ENCODE measurements around the gene PRKACG. TPM values are rescaled to one million over a fixed set of nuclear protein-coding genes. Genes with fewer than 3 reads are reported as not detected.
A peak's percentile ranks its signal among the peaks of the same experiment; 100 is the strongest.

PRKACG gene
- total and polyA plus RNA-seq, 2 experiments from 2014 or later = not detected

GRCh38 chr9:69046723-69047122 is 32.8 kb upstream of the PRKACG start:
- Histone ChIP-seq H3K4me1 (ENCODE audit: insufficient read depth) (peaks cover 40% of the 10 kb centered on the region), H4K20me1 (replicated peaks; ENCODE audit: insufficient read depth) (peaks cover 8% of the 10 kb centered on the region; the same call in 1 of the 2 replicates), H2AFZ (no peak overlapping the region), H3F3A (replicated peaks; ENCODE audit: low read depth) (peaks cover 2% of the 10 kb centered on the region; the same call in 1 of the 2 replicates), H3K9me2 (ENCODE audit: insufficient read depth) (no peaks in the 10 kb centered on the region), H3K27me3 (ENCODE audit: insufficient read depth) (no peaks in the 10 kb centered on the region), H3K36me3 (ENCODE audit: insufficient read depth) (peaks cover 3% of the 10 kb centered on the region), H3K79me2 (replicated peaks; ENCODE audit: insufficient read depth) (peaks cover 41% of the 10 kb centered on the region), H3K4me2 (no peak overlapping the region), H3K27ac (ENCODE audit: low read depth) (no peak overlapping the region), H3K4me3 (no peak overlapping the region)
- Mint-ChIP-seq H3K36me3 (ENCODE audit: low read depth) (peaks cover 29% of the 10 kb centered on the region), H3K27me3 (ENCODE audit: insufficient read depth, low read depth, poor library complexity) (peaks cover 12% of the 10 kb centered on the region), H3K9me3 (no peaks in the 10 kb centered on the region), H3K4me3 (no peak overlapping the region), H3K4me1 (peaks cover 36% of the 10 kb centered on the region), H3K27ac (peak overlapping the region; percentile 73; the same call in 1 of the 2 replicates)
- ATAC-seq = no peak
- TF ChIP-seq ZNF114 (CRISPR knock-in tag; IDR thresholded peaks at IDR 0.05) (no peak), ZNF331 (CRISPR knock-in tag; IDR thresholded peaks at IDR 0.05; ENCODE audit: low read depth) (no peak), JUNB (IDR thresholded peaks at IDR 0.05; ENCODE audit: unreplicated experiment) (no peak), STAT1 (IDR thresholded peaks at IDR 0.05; ENCODE audit: unreplicated experiment) (no peak), POLR2AphosphoS5 (IDR thresholded peaks at IDR 0.05; ENCODE audit: low read depth) (no peak), EZH2 (IDR thresholded peaks at IDR 0.05; ENCODE audit: low read depth, unreplicated experiment) (no peak), REST (IDR thresholded peaks at IDR 0.05; ENCODE audit: unreplicated experiment) (no peak), NANOG (IDR thresholded peaks at IDR 0.05; ENCODE audit: borderline replicate concordance) (no peak), ZNF462 (CRISPR knock-in tag; IDR thresholded peaks at IDR 0.05) (no peak), CREB1 (CRISPR knock-in tag; IDR thresholded peaks at IDR 0.05; ENCODE audit: low read depth) (no peak), EZH2phosphoT487 (IDR thresholded peaks at IDR 0.05; ENCODE audit: unreplicated experiment) (no peak)
- TF ChIP-seq, protein P1, sequence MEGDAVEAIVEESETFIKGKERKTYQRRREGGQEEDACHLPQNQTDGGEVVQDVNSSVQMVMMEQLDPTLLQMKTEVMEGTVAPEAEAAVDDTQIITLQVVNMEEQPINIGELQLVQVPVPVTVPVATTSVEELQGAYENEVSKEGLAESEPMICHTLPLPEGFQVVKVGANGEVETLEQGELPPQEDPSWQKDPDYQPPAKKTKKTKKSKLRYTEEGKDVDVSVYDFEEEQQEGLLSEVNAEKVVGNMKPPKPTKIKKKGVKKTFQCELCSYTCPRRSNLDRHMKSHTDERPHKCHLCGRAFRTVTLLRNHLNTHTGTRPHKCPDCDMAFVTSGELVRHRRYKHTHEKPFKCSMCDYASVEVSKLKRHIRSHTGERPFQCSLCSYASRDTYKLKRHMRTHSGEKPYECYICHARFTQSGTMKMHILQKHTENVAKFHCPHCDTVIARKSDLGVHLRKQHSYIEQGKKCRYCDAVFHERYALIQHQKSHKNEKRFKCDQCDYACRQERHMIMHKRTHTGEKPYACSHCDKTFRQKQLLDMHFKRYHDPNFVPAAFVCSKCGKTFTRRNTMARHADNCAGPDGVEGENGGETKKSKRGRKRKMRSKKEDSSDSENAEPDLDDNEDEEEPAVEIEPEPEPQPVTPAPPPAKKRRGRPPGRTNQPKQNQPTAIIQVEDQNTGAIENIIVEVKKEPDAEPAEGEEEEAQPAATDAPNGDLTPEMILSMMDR (conservative IDR thresholded peaks at IDR 0.05; ENCODE audit: low read depth in 2 of 2) = no peak
- TF ChIP-seq, protein P2, sequence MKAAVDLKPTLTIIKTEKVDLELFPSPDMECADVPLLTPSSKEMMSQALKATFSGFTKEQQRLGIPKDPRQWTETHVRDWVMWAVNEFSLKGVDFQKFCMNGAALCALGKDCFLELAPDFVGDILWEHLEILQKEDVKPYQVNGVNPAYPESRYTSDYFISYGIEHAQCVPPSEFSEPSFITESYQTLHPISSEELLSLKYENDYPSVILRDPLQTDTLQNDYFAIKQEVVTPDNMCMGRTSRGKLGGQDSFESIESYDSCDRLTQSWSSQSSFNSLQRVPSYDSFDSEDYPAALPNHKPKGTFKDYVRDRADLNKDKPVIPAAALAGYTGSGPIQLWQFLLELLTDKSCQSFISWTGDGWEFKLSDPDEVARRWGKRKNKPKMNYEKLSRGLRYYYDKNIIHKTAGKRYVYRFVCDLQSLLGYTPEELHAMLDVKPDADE (IDR thresholded peaks at IDR 0.05) = no peak
- DNase-seq (ENCODE audit: low spot score) = no peak
